HG03565 (cell line): Measurements from ENCODE around the gene CABP2.

ENCODE experiments used
- ATAC-seq: cut with Tn5 transposase; IDR thresholded peaks from one replicate; pipeline ENCODE4 v1.9.1; 2021; ENCODE audit warnings: mild to moderate bottlenecking, moderate library complexity; ENCODE audit not compliant: unreplicated experiment

CABP2 gene

DNA sequence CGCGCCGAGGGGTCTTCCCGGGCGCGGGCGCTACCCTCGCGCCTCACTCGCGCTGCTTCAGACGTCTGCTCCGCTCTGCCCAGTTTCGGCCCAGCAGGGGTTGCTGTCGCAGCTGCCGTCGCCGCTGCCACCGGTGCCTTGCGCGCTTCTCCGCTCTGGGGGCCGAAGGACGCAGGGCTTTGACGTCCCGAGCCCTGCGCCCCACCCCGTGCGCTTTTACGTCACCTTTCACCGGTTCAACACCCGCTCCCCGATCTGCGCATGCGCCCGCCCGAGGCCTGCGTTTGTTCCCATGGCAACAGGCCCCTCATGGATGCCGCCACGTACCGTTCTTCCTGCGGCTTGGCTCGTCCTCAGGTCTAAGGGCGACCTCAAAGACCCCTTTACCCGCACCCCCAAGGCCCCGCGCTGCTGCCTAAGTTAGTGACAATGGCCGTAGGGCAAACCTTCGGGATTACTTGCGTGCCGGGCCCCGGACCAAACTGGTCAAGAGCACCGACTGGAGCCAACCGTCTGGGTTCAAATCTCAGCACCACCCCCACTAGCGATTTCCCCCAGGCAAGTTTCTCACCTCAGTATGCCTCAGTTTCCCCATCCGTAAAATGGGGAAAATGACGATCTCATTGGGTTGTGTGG, 14.6 kb downstream of the CABP2 start:
- peak; percentile 26 for ATAC-seq

DNA sequence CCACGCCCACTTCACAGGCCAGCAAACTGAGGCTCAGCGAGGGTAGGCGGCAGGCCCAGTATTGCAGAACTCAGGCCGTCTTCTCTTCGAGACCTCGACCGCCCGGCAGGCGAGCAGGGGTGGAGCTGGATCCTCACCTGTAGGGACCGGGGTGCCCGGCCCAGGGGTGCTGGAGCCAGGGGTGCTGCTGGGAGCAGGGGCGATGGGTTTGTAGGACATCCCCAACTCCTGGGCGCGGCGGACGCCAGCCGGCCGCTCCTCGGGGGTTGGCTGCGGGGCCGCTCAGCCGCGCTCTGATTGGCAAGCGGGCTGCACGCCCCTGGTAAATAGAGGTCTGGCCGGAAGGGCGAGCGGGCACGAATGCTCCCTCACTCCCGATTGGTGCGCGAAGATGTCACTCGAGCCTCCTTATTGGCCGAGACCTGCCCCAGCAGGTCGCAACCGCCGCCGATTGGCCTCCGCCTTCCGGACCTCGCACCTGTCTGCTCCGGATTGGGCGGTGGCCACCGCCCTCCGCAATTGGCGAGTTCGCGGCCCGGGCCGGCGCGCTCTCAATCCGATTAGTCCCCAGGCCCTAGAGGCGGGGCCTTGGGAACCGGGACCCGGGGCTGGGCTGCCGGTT, 15.3 kb downstream of the CABP2 start, which contains the start of gene CDK2AP2:
Gene CDK2AP2, minus strand, starts transcription at position 299 of the 622 bp plus-strand sequence. Its CDS starts 80 bp downstream, at position 219.
- peak; percentile 63 for ATAC-seq

DNA sequence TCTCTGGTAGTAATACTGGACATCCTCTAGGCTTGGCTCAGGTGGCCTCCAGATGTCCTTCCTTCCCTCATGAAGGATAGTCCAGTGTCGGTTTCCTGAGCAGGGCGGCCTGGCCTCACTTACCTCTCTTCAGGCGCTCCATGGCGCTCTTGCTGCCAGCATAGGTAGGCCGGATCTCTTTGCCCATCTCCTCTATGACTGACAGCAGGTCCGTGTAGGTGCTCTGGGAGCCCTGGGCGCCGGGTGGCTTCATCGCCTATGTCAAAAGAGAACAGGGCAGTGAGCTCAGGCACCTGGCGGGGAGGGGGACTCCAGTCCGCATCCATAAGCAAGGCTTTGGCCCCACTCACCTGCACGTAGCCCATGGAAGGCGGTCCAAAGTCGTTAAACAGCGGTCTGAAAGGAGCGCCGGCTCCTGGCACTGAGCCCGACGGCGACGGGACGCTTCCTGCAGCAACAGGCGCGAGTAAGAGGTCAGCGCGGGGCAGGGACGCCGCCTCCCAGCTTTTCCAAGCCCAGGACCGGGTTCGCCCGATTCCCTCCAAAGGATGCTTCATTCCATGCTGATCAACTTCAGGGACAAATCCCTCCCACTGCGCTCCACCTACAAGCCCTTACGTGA, 15.9 kb downstream of the CABP2 start:
- ATAC-seq = no peak

DNA sequence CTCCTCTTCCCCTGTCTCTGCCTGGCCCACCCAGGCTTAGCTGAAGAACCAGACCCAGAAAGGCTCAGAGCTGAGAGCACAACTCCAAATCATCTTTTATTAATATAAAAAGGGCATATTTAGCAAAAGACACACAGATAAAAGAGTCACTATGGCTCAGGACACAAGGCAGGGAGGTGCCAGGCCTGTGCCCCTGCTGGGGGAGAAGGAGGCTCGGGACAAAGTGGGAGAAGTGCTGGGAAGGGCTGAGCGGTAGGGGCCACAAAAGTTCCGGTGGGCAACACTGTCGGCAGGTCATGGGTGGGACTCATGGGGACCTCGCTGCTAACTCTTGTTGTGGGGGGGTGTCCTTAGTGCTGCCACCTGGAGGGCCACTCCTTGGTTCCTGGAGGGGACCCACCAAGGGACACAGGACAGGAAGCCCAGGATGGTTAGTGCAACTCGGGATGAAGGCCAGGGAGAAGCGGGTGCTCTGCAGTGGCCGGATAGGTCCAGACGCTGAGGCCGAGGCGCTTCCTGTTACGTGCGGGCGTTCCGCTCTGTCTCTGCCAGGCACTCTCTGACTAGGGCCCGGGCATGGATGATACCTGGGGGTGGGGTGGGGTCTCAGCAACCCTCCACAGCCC, 16.7 kb downstream of the CABP2 start:
- ATAC-seq = no peak

DNA sequence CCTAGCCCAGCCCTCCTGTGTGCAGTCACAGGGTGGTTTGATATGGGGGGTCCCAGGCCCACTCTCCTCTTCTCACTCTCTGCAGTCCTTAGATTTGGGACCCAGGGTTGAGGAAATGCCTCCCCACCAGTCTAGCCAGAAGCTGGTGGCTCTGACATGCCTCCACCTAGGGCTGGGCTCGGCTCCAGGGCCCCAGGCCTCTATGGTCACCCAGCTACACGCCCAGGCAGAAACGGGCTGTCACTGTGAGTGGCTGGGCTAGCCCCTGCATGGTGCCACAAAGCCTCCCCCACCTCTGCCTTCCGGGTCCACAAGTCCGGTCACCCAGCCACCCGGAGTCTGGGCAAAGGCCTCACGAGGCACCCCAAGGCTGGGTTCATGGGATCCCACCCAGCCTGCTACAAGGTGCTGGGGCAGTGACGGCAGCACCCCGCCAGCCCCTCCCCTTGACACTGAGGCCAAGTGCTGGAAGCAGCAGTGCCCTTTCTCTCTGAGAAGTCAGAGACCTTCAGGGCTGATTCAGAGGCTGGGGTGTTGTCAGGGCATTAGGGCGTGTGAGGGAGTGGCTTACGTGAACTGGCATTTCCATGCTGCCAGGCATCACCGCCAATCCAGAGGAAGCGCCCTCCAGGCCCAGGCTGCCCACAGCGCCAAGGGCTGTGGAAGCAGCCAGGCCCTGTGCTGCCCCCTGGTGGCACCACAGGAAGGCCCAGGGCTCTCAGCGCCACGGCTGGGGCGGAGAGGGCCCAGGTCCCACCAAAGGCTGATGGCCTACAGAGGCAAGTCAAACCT, 17.4 kb downstream of the CABP2 start:
- peak; percentile 19 for ATAC-seq

DNA sequence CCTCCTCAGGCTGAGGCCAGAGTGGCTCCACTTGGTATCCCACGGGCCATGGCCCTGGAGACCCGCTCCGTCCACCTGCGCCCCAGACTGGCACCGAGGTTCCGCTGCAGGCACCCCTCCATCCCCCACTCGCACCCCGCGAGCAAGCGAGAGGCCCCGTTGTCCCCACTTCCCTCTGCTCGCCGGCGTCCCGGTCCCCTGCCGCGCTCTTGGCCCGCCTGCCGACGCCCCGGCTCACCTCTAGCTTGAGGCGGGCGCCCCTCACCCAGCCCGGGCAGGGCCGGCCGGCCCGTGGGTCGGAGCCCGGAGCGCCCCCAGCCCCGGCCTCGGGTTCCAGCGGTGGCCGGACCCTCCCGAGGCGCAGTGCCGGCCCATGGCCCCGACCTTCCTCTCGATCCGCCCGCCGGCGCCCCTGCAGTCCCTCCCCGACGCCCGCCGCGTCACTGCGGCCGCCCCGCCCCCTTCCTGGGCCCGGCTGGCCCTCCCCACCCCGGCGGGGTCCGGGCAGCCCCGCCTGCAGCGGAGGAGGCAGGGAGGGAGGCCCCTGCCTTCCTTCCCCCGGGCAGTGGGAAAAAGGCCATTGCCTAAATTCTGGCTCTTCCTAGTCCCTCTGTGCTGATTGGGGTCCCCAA, 18.2 kb downstream of the CABP2 start, which contains the start of gene PITPNM1:
Gene PITPNM1, minus strand, starts transcription at position 414 of the 632 bp plus-strand sequence. CDS start 1,183 bp downstream, outside the sequence.
- ATAC-seq = no peak

DNA sequence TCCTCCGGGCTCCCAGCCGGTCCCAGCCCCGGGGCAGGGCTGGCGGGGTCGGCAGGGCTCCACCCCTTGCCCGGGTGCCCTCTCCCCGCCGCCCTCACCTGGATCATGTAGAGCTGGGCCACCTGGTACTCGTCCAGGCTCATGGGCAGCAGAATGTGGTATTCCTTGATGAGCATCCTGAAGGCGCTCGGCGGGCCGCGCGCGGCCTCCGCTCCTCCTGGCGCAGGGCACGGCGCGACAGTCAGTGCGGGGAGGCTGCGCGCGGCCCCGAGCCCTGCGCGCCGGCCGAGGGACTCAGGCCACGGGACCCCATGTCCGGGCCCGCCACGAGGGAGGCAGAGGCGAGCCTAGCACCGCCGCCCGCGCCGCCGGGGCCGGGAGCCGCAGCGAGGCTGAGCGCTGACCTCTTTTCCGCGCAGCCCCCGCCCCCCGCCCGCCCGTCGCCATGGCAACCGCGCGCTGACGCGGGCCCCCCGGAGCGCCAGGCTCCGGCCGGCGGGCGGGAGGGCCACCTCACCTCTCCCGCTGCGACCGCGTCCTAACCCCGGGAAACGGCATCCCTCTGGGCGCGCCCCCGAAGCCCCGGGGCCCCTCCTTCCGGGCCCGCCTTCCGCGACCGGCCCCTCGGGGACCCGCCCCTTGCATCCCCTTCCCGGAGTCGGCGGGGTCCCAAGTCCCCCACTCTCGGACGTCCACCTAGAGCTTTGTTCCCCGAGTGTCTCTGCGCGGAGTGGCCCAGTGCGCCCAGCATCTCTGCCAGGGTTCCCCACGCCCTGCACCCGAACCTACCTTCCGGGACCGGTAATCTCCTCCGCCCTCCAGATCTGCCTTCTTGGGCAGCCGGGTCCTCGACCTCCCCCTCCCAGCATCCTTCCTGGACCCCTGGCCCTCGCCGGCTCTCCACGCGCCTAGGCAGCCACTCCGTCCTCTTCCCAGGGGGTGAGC, 19.0 kb downstream of the CABP2 start:
- ATAC-seq = no peak

DNA sequence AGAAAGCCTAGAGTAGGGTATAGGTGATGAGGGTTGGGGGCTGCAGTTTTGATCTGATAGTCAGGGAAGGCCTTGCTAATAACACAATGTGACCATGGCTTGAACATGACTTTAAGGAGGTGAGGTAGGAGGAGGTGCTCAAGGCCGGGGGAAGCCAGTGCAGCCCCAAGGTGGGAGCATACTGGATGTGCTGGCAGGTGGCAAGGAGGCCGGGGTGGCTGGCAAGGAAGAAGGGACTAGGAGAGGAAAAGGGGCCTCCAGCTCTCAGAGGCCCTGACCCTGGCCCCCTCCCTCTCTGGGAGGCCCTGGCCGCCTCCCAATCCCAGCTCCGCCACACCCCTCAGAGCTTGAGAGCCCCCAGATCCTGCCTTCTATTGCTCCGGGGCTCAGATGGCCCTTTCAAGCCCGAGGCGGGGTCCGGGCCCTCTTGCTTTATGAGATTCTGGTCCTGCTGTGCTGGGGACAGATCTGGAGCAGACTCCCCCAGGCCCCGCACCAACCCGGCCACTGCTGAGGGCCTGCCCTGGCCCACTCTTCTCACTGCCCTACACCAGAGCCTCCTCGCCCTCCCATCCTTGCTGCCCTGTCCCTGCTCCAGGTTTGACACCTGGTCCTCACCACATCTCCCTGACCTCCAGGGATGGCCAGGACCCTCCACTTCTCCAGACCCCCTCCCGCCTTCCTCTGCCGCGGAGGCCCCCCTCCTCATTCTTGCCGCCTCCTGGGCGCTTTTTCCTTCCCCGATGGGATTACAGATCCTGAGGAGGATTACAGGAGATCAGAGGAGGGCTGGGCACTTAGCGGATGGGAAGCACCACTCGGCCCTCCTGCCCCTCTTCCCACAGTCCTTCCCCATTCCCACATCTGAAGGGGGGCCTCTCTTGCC, 19.9 kb downstream of the CABP2 start:
- ATAC-seq = no peak

DNA sequence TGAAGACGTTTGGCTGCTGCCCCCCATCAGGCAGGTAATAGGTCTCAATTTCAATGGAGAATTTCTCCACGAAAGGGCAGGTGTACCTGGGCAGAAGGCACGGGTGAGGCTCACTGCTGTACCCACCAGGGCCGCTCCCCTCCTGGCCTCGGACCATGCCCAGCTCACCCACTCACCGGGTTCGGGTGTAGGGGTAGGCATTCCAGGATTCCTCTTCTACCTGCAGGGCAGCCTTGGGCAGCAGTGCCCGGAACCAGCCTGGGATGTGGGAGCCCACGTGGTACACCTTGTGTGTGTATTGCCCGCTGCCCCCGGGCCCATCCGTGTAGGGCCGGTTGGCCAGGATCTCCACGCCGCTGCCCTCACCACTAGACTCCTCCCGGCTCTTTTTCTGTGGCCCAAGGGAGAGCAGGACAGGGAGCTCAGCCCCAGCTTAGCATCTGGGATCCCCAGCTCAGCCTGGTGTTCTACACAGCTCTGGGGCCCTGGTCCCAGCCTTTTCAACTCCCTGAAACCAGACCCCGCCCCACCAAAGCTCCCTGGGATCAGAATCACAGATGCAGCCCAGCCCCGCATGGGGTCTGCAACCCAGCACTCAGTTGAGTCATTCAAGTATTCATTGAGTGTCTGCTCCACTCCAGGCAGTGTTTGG, 20.8 kb downstream of the CABP2 start:
- no peak for ATAC-seq

DNA sequence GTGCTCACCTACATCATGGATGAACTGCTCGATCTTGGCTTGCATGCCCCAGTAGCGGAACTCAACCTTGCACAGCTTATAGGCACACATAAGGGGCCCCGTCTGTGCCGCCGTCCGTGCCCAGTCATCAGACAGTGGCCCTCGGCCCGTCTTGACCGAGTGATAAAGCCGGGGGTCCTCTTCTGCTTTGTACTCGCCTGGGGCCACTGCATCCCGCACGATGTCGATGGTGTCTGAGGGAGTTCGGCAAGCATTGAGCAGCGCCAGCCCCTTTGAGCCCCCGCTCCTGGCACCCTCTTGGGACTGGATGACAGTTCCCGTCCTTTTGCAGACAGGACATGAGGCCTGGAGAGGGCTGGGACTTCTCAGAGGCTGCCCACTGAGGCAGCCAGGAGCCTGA, 21.4 kb downstream of the CABP2 start:
- ATAC-seq = no peak

DNA sequence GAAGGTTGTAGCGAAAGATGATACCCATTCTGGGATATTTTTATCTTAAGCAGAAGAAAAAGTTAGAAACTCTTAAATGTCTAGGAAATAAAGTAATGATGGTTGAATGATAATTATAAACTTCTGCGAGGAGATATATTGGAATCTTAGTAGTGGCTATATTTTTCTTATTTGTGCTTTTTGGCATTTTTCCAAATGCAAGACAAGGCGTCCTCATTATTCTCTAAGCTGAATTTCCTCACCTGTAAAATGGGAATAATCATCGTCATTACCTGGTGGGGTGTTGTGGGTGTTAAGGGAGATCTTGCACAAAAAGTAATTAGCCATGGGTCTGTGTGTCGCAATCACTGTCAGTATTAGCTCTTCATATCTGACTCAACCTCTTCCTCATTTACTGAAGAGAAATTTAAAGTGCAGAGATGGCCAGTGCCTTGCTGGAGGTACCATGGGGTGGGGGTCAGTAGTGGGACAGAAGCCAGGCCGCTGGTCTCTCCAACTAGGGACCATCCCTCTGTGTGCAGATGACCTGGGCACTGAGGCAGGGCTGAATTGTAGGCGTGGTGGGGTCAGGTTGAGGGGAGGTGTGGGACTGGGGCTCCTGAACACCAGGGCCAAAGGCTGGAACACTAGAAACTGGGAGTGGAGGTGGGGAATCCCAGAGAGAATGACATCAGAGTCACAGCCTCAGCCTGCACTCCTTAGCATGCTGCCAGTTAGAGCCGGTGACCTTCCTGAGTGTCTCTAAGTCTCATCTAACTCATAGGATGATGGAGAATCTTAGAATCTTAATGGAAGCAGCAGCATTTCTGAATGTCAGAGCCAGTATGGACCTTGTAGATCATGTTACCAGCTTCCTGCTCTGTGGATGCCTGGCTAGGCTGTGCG, 22.2 kb downstream of the CABP2 start:
- no peak for ATAC-seq

DNA sequence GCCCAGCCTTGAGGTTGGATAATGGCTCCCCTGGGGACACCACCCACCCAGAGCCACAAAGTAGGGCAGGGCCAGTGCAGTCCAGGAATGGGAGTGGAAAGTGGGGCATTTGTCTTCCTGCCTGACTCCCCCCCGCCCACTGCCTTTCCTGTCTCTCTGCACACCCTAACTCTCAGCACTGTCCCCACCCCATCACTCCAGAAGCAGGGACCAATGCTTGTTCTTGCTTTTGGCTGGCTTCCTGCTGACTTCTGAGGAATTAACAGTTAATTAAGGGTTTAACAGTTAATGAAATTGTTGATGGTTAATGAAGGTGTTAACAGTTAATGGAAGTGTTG, 22.8 kb downstream of the CABP2 start:
- ATAC-seq = no peak

DNA sequence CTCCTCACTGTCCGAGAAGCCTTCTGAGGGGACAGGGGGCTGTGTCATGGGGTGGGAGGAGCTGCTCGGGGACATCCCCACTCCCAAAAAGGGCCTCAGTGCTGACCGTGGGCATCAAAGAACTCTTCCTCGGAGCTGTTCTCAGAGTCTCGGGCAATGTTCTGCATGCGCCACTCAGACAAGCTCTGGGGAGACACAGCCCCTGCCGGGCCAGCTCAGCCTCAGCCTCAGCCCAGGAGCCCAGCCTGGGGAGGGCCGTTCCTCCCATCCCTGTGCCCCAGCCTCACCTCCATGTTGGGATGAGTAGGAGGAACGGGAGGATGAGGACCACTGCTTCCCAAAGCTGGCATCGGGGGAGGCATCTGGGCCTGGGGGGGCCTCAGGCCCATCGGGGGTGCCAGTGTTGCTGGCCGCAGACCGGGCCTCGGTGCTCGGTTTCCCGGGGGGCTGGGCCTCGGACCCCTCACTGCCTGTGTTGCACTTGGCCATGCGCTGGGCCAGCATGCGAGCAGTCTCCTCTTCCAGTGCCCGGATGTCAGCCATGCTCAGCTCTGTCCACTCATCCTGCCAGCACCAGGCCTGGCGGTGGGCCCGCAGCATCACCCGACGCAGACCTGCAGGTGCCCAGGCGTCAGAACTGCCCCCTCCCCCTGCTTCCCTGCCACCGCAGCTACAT, 23.3 kb downstream of the CABP2 start:
- ATAC-seq = no peak

DNA sequence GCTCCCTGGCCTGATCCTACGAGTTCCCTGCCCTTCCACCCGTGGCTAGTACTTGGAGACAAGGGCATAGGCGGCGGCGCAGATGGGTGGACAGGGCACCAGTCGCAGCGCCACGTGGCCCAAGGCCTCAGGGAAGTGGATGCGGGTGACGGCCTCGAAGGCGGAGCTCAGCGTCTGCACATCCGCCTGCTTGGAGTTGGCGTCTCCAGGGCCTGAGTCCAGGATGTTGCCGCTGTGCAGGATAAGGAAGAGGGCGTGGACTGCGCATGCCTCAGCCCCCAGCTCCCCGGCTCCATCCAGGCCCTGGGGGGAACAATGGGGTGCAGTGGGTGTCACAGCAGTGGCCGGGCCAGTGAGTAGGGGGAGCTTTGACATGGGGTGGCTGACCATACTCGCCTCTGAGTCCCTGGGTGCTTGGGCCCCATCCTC, 24.7 kb downstream of the CABP2 start:
- no peak for ATAC-seq

DNA sequence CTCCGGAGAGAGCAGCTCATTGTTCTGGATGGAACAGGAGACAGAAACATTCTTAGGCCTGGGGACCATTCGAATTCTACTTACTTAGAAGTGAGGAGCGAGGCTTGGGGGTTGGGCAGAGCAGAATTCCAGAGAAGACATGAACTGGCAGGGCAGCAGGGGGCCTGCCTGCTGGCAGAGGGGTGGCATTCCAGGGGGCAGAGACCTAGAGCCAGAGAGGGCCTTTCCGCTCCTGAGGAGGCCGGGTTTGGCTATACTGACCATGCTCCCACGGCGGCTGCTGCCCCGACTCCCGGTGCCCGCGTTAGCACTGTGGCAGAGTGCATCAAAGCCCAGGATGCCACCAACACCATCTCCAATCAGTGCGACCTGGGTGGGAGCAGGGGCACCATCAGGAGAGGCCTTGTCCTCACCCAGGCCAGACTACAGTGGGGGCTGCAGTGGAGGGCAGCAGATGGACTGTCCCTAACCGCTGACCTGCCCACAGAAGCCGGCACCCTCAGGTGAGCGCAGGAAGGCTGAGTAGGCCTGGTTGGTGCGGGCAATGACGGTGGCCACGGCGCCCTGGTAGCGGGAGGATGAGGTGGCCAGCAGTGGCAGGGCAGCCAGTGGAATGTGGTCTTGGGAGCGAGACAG, 25.5 kb downstream of the CABP2 start:
- no peak for ATAC-seq

DNA sequence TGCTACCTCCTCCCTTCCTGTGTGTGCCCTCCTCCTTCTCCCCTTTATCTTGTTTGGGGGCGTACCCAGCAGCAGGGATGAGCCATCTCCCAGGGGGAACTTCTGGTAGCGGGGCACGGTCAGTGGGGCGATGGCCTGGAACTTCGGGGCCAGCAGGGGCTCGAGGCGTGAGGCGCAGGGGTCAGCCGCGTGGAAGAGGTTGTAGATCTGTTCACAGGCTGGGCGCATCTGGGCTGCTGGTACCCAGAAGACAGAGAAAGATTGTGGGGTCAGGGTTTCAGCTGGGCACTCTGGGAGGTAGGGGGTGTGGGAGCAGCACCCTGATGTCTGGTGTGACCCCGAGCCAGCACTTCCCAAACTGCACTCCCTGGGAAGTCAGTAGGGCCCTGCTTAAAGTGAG, 27.1 kb downstream of the CABP2 start:
- ATAC-seq = no peak
